ENCODE results near the gene COMMD2. TPM values are rescaled to one million over a fixed set of nuclear protein-coding genes. Genes with fewer than 3 reads are reported as not detected.

COMMD2 gene
- total and polyA plus RNA-seq, 11 donors, result 4.5 to 25.8 (median 17.3) TPM

DNA sequence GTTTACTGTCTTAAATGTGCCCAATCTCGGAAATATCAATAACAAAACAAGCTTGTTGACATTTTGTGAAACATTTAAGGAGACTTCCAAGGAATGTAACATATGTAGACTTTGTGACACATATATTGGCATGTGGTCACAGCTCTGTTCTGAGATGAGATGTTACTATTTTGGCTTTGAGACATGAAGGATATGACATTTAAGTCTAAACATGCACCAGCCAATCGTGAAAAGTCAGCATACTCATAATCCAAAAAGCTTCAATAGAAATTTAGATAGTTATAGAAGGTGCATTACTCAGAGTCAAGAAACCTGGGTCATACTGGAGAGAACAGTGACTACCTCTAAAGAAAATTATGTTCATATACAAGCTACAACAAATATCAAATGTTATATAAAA lies 13.4 kb downstream of the COMMD2 start:
- no peak for DNase-seq
- TF ChIP-seq, protein P1, sequence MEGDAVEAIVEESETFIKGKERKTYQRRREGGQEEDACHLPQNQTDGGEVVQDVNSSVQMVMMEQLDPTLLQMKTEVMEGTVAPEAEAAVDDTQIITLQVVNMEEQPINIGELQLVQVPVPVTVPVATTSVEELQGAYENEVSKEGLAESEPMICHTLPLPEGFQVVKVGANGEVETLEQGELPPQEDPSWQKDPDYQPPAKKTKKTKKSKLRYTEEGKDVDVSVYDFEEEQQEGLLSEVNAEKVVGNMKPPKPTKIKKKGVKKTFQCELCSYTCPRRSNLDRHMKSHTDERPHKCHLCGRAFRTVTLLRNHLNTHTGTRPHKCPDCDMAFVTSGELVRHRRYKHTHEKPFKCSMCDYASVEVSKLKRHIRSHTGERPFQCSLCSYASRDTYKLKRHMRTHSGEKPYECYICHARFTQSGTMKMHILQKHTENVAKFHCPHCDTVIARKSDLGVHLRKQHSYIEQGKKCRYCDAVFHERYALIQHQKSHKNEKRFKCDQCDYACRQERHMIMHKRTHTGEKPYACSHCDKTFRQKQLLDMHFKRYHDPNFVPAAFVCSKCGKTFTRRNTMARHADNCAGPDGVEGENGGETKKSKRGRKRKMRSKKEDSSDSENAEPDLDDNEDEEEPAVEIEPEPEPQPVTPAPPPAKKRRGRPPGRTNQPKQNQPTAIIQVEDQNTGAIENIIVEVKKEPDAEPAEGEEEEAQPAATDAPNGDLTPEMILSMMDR (IDR thresholded peaks at IDR 0.05), result no peak
- TF ChIP-seq POLR2A (IDR thresholded peaks at IDR 0.05), result no peak
- Histone ChIP-seq H3K9me3 (no peaks in the 10 kb centered on the region), H3K27me3 (no peaks in the 10 kb centered on the region), H3K4me3 (no peak overlapping the region), H3K4me1 (no peaks in the 10 kb centered on the region), H3K27ac (no peak overlapping the region), H3K36me3 (peaks cover 0 to 76% (median 47%) of the 10 kb centered on the region in 9 donors)
- ATAC-seq, result no peak
- intact Hi-C loops (cut with DNase I), result no loop called here
- 89 to 91% (median 90%) methylated on average over 2 of the region's 2 CpGs for WGBS, 4 donors

DNA sequence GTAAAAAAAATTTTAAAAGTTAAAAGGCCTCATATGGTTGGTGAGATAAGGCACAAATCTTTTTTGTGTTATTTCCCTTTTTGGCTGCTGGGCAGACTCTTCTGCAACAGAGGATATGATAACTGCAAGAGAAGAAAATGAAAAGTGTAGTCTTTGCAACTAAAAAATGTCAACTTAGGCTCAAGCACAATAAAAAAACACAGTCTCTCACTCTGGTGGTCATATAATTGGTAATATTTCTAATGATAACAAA lies 15.4 kb downstream of the COMMD2 start:
- TF ChIP-seq, protein P1 (IDR thresholded peaks at IDR 0.05), result no peak
- no peak for TF ChIP-seq POLR2A (IDR thresholded peaks at IDR 0.05)
- Histone ChIP-seq H3K9me3 (no peaks in the 10 kb centered on the region), H3K4me3 (no peak overlapping the region), H3K27ac (no peak overlapping the region), H3K4me1 (no peaks in the 10 kb centered on the region), H3K27me3 (no peaks in the 10 kb centered on the region), H3K36me3 (peaks cover 0 to 56% (median 31%) of the 10 kb centered on the region in 9 donors)
- DNase-seq, result no peak
- no peak for ATAC-seq
- intact Hi-C loops (cut with DNase I), result no loop called here

GRCh38 chr3:149736175-149736952 lies 15.9 kb downstream of the COMMD2 start:
- no peaks in the 10 kb centered on the region for H3K27me3 ChIP-seq
- no peak for TF ChIP-seq POLR2A (IDR thresholded peaks at IDR 0.05)
- TF ChIP-seq, protein P1 (IDR thresholded peaks at IDR 0.05), result no peak
- H3K36me3 ChIP-seq, result peaks cover 0 to 51% (median 26%) of the 10 kb centered on the region in 9 donors
- no peak overlapping the region for H3K4me3 ChIP-seq
- no peak overlapping the region for H3K27ac ChIP-seq
- DNase-seq (no peak), ATAC-seq (no peak)
- 70 to 82% (median 75%) methylated on average over 2 of the region's 2 CpGs for WGBS, 4 donors
- H3K9me3 ChIP-seq, result no peaks in the 10 kb centered on the region
- intact Hi-C loops (cut with DNase I), result no loop called here
- no peaks in the 10 kb centered on the region for H3K4me1 ChIP-seq

DNA sequence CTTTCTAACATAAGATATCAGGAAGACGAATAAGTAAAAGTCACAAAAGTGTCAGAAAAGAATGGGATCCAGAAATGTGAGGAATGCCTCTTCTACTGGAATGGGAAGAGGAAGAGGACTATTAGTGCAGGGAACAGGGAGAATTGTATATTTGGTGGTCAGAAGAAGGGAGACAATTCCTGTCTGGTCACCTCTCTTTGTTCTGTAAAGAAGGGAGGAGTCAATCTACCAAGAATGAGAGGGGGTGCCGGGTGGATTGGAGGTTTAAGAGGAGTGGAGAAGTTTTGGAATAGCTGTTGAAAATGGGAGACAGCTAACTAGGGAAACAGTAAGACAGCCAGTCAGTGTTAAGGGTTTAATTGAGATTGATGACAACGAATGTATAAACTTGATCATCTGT lies 20.1 kb downstream of the COMMD2 start:
- no peak overlapping the region for H3K4me3 ChIP-seq
- intact Hi-C loops (cut with DNase I), result no loop called here
- peaks cover 0 to 10% (median 0%) of the 10 kb centered on the region in 9 donors for H3K36me3 ChIP-seq
- WGBS, 4 donors, result 90 to 95% (median 92%) methylated on average over 3 of the region's 3 CpGs
- no peaks in the 10 kb centered on the region for H3K27me3 ChIP-seq
- DNase-seq (no peak), ATAC-seq (no peak)
- H3K9me3 ChIP-seq, result no peaks in the 10 kb centered on the region
- TF ChIP-seq POLR2A (IDR thresholded peaks at IDR 0.05), result no peak
- TF ChIP-seq, protein P1 (IDR thresholded peaks at IDR 0.05), result no peak
- H3K4me1 ChIP-seq, result no peaks in the 10 kb centered on the region
- no peak overlapping the region for H3K27ac ChIP-seq
